Stimulated activated CD8-positive, alpha-beta memory T cell treated with anti-CD3 and anti-CD28 coated beads, Interleukin-2, amount 100 ng/mL, for 1 hour (primary cell): ENCODE data around the gene RCOR1.

ENCODE experiments used
- DNase-seq, 2 donors: peaks; one replicate each; pipeline ENCODE4 v3.0.0-alpha.2; 2020; ENCODE audit warnings: low read depth in 2 of 2

RCOR1 gene

GRCh38 chr14:102723650-102724049 is 131.2 kb downstream of the RCOR1 start:
- no peak for DNase-seq

GRCh38 chr14:102726191-102726949 is 133.9 kb downstream of the RCOR1 start:
- no peak for DNase-seq

DNA sequence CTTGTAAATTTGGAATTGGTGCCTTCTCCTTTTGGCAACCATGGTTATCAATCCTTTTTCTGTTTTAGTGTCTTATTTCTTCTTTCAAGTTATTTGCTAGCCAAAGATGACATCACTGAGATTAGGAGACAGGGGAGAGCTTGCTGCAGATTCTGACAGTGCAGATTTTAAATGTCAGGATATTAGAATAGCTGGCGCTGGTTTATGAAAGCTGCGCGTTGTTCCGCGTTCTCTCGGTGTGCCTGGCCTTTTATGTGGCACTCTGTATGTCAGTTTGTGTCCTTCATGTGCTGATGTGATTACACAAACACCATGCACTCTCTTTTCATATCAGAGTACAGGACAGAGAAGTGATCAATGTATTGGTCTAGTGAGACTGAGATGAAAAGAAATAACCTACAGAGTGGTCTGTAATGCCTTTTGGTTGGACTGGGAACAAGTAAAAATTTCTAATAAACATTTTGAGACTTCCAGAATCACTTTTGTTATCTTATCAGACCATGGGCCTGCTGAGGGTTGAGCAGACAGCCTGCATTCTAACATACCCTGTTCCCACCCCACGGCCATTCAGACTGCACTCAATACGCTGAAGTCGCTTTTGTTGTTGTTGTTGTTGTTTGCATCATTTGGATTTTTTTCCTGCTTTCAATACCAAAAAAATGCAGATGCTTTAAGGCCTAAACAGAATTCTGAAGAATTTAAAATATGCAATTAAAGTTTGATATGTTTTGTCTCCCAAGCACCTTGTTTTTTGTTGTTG is 135.1 kb downstream of the RCOR1 start:
- no peak for DNase-seq

GRCh38 chr14:102728501-102728900 is 136.1 kb downstream of the RCOR1 start:
- no peak for DNase-seq

- no peak for DNase-seq
These were observed 136.8 kb downstream of the RCOR1 start for GRCh38 chr14:102729268-102729667.

DNA sequence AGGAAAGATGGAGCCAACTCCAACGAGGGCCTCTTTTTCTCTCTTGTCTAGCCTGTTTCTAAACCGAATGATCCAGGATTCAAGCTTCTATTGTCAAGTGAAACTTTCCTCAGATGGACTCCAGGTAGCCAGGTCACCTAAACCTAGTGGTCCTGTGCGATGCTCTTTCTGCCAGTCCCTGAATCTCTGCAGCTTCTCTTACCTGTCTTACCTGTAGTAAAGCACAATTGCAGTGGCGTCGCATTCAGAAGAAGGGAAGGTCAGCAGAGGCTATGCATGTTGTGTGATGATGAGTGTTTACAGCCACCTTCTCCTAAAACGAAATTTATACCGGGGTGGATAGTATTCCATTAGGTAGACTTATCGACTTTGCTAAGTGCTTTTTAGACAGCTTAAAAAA is 137.4 kb downstream of the RCOR1 start:
- no peak for DNase-seq

DNA sequence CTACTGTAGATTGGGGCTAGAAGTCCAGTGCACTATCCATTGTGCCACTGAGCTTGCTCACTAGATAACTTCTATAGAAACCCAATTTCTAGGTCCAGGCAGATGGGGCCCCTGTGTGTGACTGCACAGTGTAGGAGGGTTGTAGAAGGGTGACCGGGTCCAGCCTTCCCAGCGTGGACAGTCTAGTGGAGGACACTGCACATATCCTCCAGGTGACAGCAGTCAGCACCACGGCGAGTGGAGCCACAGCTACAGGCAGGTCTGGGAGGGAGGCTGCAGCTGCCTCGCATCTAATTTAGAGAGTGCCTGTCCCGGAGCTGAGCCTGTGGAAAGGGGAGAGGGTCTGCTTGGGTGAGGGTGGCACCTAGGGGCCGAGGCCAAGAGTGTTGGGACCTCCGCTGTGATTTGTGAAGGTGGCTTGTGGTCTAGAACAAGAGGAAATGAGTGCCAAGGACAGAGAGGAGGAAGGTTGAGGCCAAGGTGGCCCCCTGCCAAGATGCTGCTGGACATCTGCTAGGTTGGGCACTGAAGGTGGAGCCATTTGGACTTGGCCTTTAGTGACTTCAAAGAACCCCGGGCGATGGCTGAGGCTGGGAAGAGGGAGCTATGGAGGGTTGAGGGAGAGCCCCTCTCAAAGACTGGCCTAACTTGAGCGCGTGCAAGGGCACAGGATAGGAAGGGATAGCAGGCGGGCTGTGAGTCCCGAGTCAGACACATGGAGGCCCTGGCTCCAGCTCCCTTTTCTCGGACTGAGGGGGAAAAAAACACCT is 138.8 kb downstream of the RCOR1 start:
- DNase-seq = no peak

- no peak for DNase-seq
These were observed 139.7 kb downstream of the RCOR1 start for GRCh38 chr14:102731871-102732800.

DNA sequence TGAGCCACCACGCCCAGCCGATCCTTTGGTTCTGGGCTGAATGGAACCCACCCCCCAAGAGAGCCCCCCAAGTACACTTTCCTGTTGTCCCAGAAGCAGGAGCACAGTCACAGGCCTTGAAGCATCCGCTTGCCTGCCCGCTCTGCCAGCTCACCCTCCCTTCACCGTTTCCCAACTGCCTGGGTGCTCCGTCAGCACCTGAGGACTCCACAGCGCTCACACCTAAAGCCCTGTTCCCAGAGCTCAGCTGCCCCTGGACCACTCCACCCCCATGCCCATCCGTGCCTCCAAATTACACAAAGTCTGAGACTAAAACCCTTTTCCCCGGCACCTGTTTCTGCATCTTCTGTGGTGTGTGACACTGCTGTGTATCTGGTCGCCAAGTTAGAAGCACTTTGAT is 140.5 kb downstream of the RCOR1 start:
- no peak for DNase-seq

DNA sequence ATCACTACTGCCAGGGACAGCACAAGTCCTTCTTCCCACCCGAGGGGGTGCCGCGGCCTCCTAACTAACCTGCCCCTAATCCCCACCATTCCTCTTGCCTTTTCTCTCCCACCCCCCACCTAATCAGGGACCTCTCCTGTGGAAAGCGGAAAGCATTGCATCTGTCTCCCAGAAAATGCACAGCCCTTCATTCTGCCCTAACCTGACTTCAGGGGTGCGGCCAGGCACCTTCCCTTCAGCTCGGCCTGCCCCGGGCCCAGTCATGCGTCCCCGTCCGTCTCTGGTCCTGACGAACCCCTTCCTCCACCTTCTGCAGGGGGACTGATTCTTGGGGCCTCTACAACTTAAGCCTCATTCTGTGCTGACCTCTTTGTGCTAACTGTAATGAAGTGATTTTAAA is 140.9 kb downstream of the RCOR1 start:
- no peak for DNase-seq

DNA sequence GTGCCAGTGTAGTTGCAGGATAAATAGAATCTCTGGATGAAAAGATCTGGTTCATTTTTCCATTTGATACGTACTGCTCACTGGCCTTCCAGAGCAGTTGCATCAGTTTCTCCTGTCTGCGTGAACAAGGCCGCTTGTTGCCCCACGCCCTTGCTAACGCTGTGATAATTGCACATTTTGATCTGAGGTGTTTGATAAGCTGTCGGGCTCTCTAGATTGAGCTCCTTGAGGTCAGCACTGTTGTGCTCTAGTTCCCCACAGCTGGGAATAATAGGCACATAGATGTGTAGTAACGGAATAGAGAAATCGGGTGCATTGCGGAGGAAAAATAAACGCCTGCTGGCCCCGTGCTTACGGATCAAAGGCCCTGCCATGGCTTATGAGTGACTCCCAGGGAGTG is 142.0 kb downstream of the RCOR1 start:
- DNase-seq = no peak

- DNase-seq = no peak
These were observed 144.5 kb downstream of the RCOR1 start for GRCh38 chr14:102736956-102737355.

GRCh38 chr14:102737402-102738372 is 145.2 kb downstream of the RCOR1 start:
- no peak for DNase-seq

- no peak for DNase-seq
These were observed 146.1 kb downstream of the RCOR1 start for GRCh38 chr14:102738373-102739189.

- no peak for DNase-seq
These were observed 146.7 kb downstream of the RCOR1 start for GRCh38 chr14:102739190-102739469.

- DNase-seq = no peak
These were observed 154.4 kb downstream of the RCOR1 start for GRCh38 chr14:102746634-102747438.

- DNase-seq = no peak
These were observed 156.4 kb downstream of the RCOR1 start for GRCh38 chr14:102748806-102749205.

- DNase-seq = no peak
These were observed 157.2 kb downstream of the RCOR1 start for GRCh38 chr14:102749393-102750305.
